Activated T-cell treated with anti-CD3 and anti-CD28 coated beads, Interleukin-2, amount 50 U/mL, for 4 hours (primary cell): ENCODE data around the gene CUX1. TPM values are rescaled to one million over a fixed set of nuclear protein-coding genes. Genes with fewer than 3 reads are reported as not detected.

Experiments
- ATAC-seq, 2 donors: fragments of 200-7000 bp; cut with Tn5 transposase; one replicate each; pipeline ENCODE4 v1.10.0; 2021
- DNase-seq: peaks from one replicate; pipeline ENCODE4 v3.0.0-alpha.2; 2020
- H3K27me3 Mint-ChIP-seq: one replicate; pipeline ENCODE4 v1.8.0; 2021; ENCODE audit warnings: low read depth, mixed read lengths
- H3K36me3 Mint-ChIP-seq: one replicate; pipeline ENCODE4 v1.8.0; 2022; ENCODE audit warnings: mixed read lengths; ENCODE audit not compliant: insufficient read depth
- H3K4me1 Mint-ChIP-seq: one replicate; pipeline ENCODE4 v1.8.0; 2021; ENCODE audit warnings: low read depth, mixed read lengths
- H3K4me3 Mint-ChIP-seq: one replicate; pipeline ENCODE4 v1.8.0; 2021; ENCODE audit warnings: mild to moderate bottlenecking, moderate library complexity, mixed read lengths
- H3K9me3 Mint-ChIP-seq: one replicate; pipeline ENCODE4 v1.8.0; 2021; ENCODE audit warnings: mixed read lengths
- total RNA-seq, 3 donors: library from RNA; stranded (reverse); gene quantifications; one replicate each; pipeline ENCODE4 v1.2.1, GENCODE V29; 2021

The CUX1 gene
- total RNA-seq, 3 donors from 2014 or later = 18.6 to 21.6 (median 20.7) TPM

- peaks cover 3% of the 10 kb centered on the region for H3K4me1 Mint-ChIP-seq
- peaks cover 5% of the 10 kb centered on the region for H3K9me3 Mint-ChIP-seq
- peaks cover 37% of the 10 kb centered on the region for H3K36me3 Mint-ChIP-seq
- DNase-seq (no peak), ATAC-seq (no peak)
- no peak overlapping the region for H3K4me3 Mint-ChIP-seq
- H3K27me3 Mint-ChIP-seq = no peaks in the 10 kb centered on the region
These were observed 262.6 kb downstream of the CUX1 start for GRCh38 chr7:102080019-102080433.

- ATAC-seq (no peak), DNase-seq (no peak)
- Mint-ChIP-seq H3K36me3 (peaks cover 35% of the 10 kb centered on the region), H3K9me3 (peaks cover 10% of the 10 kb centered on the region), H3K4me3 (no peak overlapping the region), H3K4me1 (peaks cover 3% of the 10 kb centered on the region), H3K27me3 (no peaks in the 10 kb centered on the region)
These were observed 263.2 kb downstream of the CUX1 start for GRCh38 chr7:102080434-102081243.

GRCh38 chr7:102081244-102081627 is 263.8 kb downstream of the CUX1 start:
- Mint-ChIP-seq H3K4me1 (peaks cover 3% of the 10 kb centered on the region), H3K4me3 (no peak overlapping the region), H3K9me3 (peaks cover 13% of the 10 kb centered on the region), H3K36me3 (peaks cover 36% of the 10 kb centered on the region), H3K27me3 (no peaks in the 10 kb centered on the region)
- DNase-seq (no peak), ATAC-seq (no peak)

- DNase-seq (no peak), ATAC-seq (no peak)
- Mint-ChIP-seq H3K36me3 (peaks cover 34% of the 10 kb centered on the region), H3K9me3 (peaks cover 18% of the 10 kb centered on the region), H3K4me3 (no peak overlapping the region), H3K4me1 (no peaks in the 10 kb centered on the region), H3K27me3 (no peaks in the 10 kb centered on the region)
These were observed 265.4 kb downstream of the CUX1 start for GRCh38 chr7:102082693-102083368.

GRCh38 chr7:102085218-102085772 is 267.9 kb downstream of the CUX1 start:
- no peaks in the 10 kb centered on the region for H3K27me3 Mint-ChIP-seq
- H3K9me3 Mint-ChIP-seq = peaks cover 32% of the 10 kb centered on the region
- no peak for ATAC-seq
- H3K4me3 Mint-ChIP-seq = no peak overlapping the region
- no peak for DNase-seq
- no peaks in the 10 kb centered on the region for H3K4me1 Mint-ChIP-seq
- H3K36me3 Mint-ChIP-seq = peaks cover 37% of the 10 kb centered on the region

- Mint-ChIP-seq H3K36me3 (peaks cover 21% of the 10 kb centered on the region), H3K4me1 (no peaks in the 10 kb centered on the region), H3K27me3 (no peaks in the 10 kb centered on the region), H3K4me3 (no peak overlapping the region), H3K9me3 (peaks cover 27% of the 10 kb centered on the region)
- no peak for DNase-seq
- ATAC-seq = no peak
These were observed 272.0 kb downstream of the CUX1 start for GRCh38 chr7:102089175-102090098.

GRCh38 chr7:102093599-102094315 is 276.3 kb downstream of the CUX1 start:
- ATAC-seq = no peak
- peaks cover 15% of the 10 kb centered on the region for H3K36me3 Mint-ChIP-seq
- H3K4me3 Mint-ChIP-seq = no peak overlapping the region

GRCh38 chr7:102094316-102094650 is 276.9 kb downstream of the CUX1 start:
- Mint-ChIP-seq H3K27me3 (no peaks in the 10 kb centered on the region), H3K36me3 (peaks cover 10% of the 10 kb centered on the region), H3K4me3 (no peak overlapping the region), H3K9me3 (peaks cover 7% of the 10 kb centered on the region), H3K4me1 (no peaks in the 10 kb centered on the region)
- no peak for ATAC-seq
- DNase-seq = no peak

More at GRCh38 chr7:102093599-102094315, 276.3 kb downstream of the CUX1 start:
- no peak for DNase-seq
- peaks cover 12% of the 10 kb centered on the region for H3K9me3 Mint-ChIP-seq
- no peaks in the 10 kb centered on the region for H3K27me3 Mint-ChIP-seq
- no peaks in the 10 kb centered on the region for H3K4me1 Mint-ChIP-seq

GRCh38 chr7:102095321-102096011 is 278.0 kb downstream of the CUX1 start:
- Mint-ChIP-seq H3K4me3 (no peak overlapping the region), H3K27me3 (no peaks in the 10 kb centered on the region), H3K9me3 (no peaks in the 10 kb centered on the region), H3K4me1 (no peaks in the 10 kb centered on the region), H3K36me3 (peaks cover 3% of the 10 kb centered on the region)
- no peak for ATAC-seq
- DNase-seq = no peak

GRCh38 chr7:102096012-102096332 is 278.5 kb downstream of the CUX1 start:
- DNase-seq (no peak), ATAC-seq (no peak)
- Mint-ChIP-seq H3K36me3 (peaks cover 3% of the 10 kb centered on the region), H3K4me1 (no peaks in the 10 kb centered on the region), H3K27me3 (no peaks in the 10 kb centered on the region), H3K4me3 (no peak overlapping the region), H3K9me3 (no peaks in the 10 kb centered on the region)

GRCh38 chr7:102096706-102097427 is 279.4 kb downstream of the CUX1 start:
- Mint-ChIP-seq H3K36me3 (peaks cover 3% of the 10 kb centered on the region), H3K4me3 (no peak overlapping the region), H3K9me3 (no peaks in the 10 kb centered on the region), H3K27me3 (no peaks in the 10 kb centered on the region), H3K4me1 (no peaks in the 10 kb centered on the region)
- ATAC-seq (no peak), DNase-seq (no peak)

- ATAC-seq (no peak), DNase-seq (no peak)
- no peaks in the 10 kb centered on the region for H3K9me3 Mint-ChIP-seq
- peaks cover 3% of the 10 kb centered on the region for H3K36me3 Mint-ChIP-seq
- no peaks in the 10 kb centered on the region for H3K4me1 Mint-ChIP-seq
- H3K27me3 Mint-ChIP-seq = no peaks in the 10 kb centered on the region
- no peak overlapping the region for H3K4me3 Mint-ChIP-seq
These were observed 280.3 kb downstream of the CUX1 start for GRCh38 chr7:102097601-102098161.
